Tibial nerve (tissue), 4 donors: ENCODE results near the gene HAUS8. TPM values are rescaled to one million over a fixed set of nuclear protein-coding genes. Genes with fewer than 3 reads are reported as not detected.

Source experiments
- DNase-seq, 2 donors: peaks; one replicate each; pipeline ENCODE4 v3.0.0-alpha.2; 2019; ENCODE audit warnings: low spot score in 2 of 2
- H3K27ac ChIP-seq, 4 donors: fragments of 200-600 bp; sonication (generic) in 3 of 4; one replicate each; pipeline ENCODE4 v1.5.1; 2017 to 2019; ENCODE audit warnings: mild to moderate bottlenecking in 1 of 4
- H3K27me3 ChIP-seq, 2 donors: fragments of 200-600 bp; sonication (generic) in 1 of 2; one replicate each; pipeline versions ENCODE4 v1.5.1 to v1.6.0; 2017 to 2019
- H3K36me3 ChIP-seq, 3 donors: fragments of 200-600 bp; sonication (generic); one replicate each; pipeline ENCODE4 v1.5.1; 2018 to 2019
- H3K4me1 ChIP-seq, 4 donors: fragments of 200-600 bp; sonication (generic) in 3 of 4; one replicate each; pipeline ENCODE4 v1.5.1; 2017 to 2019
- H3K4me3 ChIP-seq, 4 donors: fragments of 200-600 bp; sonication (generic) in 3 of 4; one replicate each; pipeline ENCODE4 v1.5.1; 2017 to 2019; ENCODE audit warnings: mild to moderate bottlenecking in 1 of 4, moderate library complexity in 1 of 4
- H3K9me3 ChIP-seq, 4 donors: fragments of 200-600 bp; sonication (generic) in 3 of 4; one replicate each; pipeline ENCODE4 v1.5.1; 2017 to 2019
- EP300 ChIP-seq, 2 donors: sonication (generic); formaldehyde crosslinking; IDR thresholded peaks; one replicate each; pipeline ENCODE4 v1.6.1; 2017; ENCODE audit warnings: antibody characterized with exemption in 2 of 2, mild to moderate bottlenecking in 1 of 2
- POLR2A ChIP-seq, 2 donors: fragments of 450-650 bp; IDR thresholded peaks; one replicate each; pipeline ENCODE4 v1.6.1; 2017; ENCODE audit warnings: antibody characterized with exemption in 2 of 2, mild to moderate bottlenecking in 2 of 2, moderate library complexity in 2 of 2
- WGBS, 2 donors: methylation state at CpG; one replicate each; pipeline ENCODE4 v1.1.5; 2018; 5-methylcytosine and 5-hydroxymethylcytosine counted together
- total RNA-seq, 4 donors: library from RNA; depleted of rRNA; stranded (reverse); fragments of >200 nt; gene quantifications; one replicate each; pipeline ENCODE4 v1.1.0, GENCODE V29; 2016
- TF ChIP-seq, protein P1 (sequence below), 5 experiments: fragments of 200-600 bp in 3 of 5; fragments of 450-650 bp in 2 of 5; sonication (generic) in 3 of 5; IDR thresholded peaks; one replicate each; pipeline ENCODE4 v1.5.1; 2016 to 2019; ENCODE audit warnings: antibody characterized with exemption in 5 of 5, mild to moderate bottlenecking in 3 of 5, moderate library complexity in 2 of 5

Gene HAUS8
- total RNA-seq, 4 donors from 2014 or later, result 2.6 to 11.6 (median 4.3) TPM

DNA sequence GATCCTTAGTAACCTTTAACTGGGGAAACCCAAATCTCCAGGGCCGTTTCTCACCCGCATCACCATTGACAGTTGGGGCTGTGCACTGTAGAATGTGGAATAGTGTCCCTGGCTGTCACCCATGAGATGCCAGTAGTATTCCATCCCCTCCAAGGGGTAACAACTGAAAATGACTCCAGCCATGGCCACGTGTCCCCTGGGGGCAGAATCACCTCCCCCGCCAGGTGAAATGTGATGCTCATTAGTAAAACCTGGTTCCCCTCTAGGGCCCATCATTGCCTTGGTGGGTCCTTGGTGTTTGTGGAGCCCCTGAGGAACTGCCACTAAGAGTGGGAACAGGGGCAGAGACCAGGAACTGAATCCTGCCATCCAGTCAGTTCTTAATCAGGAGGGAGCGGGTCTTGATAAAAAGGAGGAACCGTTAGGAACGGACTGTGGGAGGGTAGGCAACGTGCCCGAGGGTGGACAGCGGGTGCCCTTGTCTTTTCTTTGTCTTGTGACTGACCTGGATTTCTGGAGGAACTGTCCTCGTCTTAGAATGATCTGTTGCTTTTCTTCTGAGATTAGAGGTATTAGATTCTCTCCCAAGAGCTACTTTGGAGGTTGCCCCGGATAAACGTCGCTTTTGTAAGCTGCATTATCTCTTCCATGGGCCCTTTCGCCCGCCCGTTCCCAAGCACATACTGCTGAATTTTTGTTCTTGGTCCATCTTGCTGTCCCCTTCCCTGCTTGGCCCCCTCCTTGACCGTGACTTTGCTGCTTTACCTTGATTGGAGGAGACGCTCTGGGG lies 3.9 kb upstream of the HAUS8 start:
- H3K36me3 ChIP-seq, result no peaks in the 10 kb centered on the region
- no peaks in the 10 kb centered on the region for H3K27me3 ChIP-seq
- TF ChIP-seq EP300 (IDR thresholded peaks at IDR 0.05) (no peak), POLR2A (IDR thresholded peaks at IDR 0.05) (peak in 1 of 2 donors; percentile 4)
- H3K4me1 ChIP-seq, result peaks cover 0 to 78% (median 40%) of the 10 kb centered on the region in 4 donors
- H3K27ac ChIP-seq, result peak overlapping the region; percentile 71 to 96 (median 90)
- WGBS, 2 donors, result 45 to 56% methylated on average over 19 of the region's 19 CpGs
- peak overlapping the region; percentile 20 to 46 (median 28) for H3K4me3 ChIP-seq
- DNase-seq, result no peak
- H3K9me3 ChIP-seq, result no peaks in the 10 kb centered on the region

DNA sequence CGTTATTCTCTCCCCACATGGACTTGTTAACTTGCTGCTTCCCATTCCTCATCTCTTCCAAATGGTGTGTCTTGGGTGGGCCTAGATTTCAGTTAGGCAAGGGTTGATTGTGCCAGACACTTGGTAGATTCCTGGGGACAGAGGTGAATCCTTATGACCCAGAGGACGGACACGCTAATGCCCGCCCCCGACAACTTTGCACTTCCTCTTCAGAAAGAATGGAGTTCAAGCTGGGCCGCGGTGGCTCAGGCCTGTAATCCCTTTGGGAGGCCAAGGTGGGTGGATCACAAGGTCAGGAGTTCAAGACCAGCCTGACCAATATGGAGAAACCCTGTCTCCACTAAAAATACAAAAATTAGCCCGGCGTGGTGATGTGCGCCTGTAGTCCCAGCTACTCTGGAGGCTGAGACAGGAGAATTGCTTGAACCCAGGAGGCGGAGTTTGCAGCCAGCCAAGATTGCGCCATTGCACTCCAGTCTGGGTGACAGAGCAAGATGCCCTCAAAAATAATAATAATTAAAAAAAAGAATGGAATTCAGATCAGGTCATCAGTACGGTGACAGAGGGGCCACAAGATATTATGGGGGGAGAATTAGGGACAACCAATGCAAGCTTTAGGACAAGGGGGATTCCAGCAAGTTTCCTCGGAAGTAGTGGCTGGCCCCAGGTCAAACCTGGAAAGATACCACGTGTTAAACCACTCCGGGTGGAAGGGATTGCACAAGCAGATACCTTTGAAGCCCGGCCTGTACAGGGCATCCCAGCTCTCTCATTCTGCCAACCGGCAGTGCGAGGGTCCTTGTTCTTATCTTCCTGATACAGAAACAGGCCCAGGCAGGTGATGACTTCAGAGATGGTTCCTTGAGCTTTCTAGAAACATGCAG lies 3.0 kb upstream of the HAUS8 start:
- Histone ChIP-seq H3K27ac (peak overlapping the region in 3 of 4 donors; percentile 86 to 96 (median 94)), H3K4me1 (peaks cover 0 to 85% (median 43%) of the 10 kb centered on the region in 4 donors), H3K9me3 (no peaks in the 10 kb centered on the region), H3K36me3 (no peaks in the 10 kb centered on the region), H3K27me3 (no peaks in the 10 kb centered on the region), H3K4me3 (no peak overlapping the region)
- DNase-seq, result no peak
- 78 to 79% methylated on average over 19 of the region's 19 CpGs for WGBS, 2 donors
- TF ChIP-seq EP300 (IDR thresholded peaks at IDR 0.05) (no peak), POLR2A (IDR thresholded peaks at IDR 0.05) (no peak)
- TF ChIP-seq, protein P1, sequence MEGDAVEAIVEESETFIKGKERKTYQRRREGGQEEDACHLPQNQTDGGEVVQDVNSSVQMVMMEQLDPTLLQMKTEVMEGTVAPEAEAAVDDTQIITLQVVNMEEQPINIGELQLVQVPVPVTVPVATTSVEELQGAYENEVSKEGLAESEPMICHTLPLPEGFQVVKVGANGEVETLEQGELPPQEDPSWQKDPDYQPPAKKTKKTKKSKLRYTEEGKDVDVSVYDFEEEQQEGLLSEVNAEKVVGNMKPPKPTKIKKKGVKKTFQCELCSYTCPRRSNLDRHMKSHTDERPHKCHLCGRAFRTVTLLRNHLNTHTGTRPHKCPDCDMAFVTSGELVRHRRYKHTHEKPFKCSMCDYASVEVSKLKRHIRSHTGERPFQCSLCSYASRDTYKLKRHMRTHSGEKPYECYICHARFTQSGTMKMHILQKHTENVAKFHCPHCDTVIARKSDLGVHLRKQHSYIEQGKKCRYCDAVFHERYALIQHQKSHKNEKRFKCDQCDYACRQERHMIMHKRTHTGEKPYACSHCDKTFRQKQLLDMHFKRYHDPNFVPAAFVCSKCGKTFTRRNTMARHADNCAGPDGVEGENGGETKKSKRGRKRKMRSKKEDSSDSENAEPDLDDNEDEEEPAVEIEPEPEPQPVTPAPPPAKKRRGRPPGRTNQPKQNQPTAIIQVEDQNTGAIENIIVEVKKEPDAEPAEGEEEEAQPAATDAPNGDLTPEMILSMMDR (IDR thresholded peaks at IDR 0.05), result no peak

DNA sequence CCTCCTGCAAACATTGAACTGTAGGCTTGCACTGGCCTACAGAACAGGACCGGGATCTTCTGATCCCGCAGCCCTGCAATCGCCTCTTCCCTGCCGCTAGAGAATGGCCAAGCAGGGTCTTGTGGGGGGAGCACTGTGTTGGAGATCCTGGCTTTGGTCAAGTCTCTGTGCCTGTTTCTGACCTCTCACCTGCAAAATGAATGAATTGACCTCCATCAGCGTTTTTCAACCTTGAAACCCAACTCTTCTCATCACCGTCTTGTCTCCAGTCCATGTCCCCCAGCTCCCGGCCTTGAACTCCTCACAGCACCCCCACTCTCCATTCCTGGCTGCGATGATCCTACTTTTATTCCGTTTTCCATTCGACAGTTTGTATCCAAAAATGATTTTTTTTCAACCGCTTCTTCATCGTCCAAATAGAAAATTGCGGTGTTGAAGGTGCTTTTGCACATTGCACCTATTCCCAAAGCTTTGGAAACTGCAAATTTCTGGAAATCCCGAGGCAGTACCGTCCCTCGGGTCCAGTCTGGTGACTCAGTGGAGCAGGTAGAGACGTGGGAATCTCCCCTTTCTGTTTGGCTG lies 2.3 kb upstream of the HAUS8 start:
- Histone ChIP-seq H3K9me3 (no peaks in the 10 kb centered on the region), H3K36me3 (peaks cover 0 to 6% (median 0%) of the 10 kb centered on the region in 3 donors), H3K27me3 (no peaks in the 10 kb centered on the region), H3K4me1 (peaks cover 0 to 80% (median 42%) of the 10 kb centered on the region in 4 donors), H3K4me3 (peak overlapping the region in 1 of 4 donors; percentile 75), H3K27ac (peak overlapping the region in 3 of 4 donors; percentile 89 to 96 (median 94))
- no peak for DNase-seq
- 82% methylated on average over 17 of the region's 17 CpGs for WGBS, 2 donors
- TF ChIP-seq POLR2A (IDR thresholded peaks at IDR 0.05) (no peak), EP300 (IDR thresholded peaks at IDR 0.05) (no peak)
- TF ChIP-seq, protein P1 (IDR thresholded peaks at IDR 0.05), result no peak

DNA sequence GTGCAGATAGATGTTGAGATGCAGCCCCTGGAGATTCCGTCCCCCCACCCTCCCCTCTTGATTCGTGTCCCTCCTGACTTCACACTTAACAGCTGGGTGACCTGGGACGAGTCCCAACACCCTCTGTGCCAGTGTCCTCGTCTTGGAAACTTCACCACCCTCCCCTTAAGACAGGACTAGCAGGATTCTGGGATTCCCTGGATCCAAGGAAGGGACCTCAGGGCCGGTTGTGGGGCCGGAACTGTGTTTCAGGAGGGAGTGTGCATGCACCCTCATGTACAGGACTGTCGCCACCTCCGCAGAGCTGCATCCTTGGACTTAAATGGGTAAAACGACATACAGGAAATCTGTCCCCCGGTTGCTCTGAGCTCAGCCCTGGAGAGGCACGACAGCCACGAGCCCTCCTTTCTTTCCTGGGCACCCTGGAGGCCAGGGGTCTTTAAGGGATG lies 1.3 kb upstream of the HAUS8 start:
- Histone ChIP-seq H3K27ac (peak overlapping the region; percentile 41 to 96 (median 92)), H3K4me3 (peak overlapping the region; percentile 55 to 80 (median 74)), H3K4me1 (peaks cover 0 to 70% (median 34%) of the 10 kb centered on the region in 4 donors), H3K36me3 (peaks cover 0 to 13% (median 0%) of the 10 kb centered on the region in 3 donors), H3K27me3 (no peaks in the 10 kb centered on the region), H3K9me3 (no peaks in the 10 kb centered on the region)
- TF ChIP-seq, protein P1 (IDR thresholded peaks at IDR 0.05), result no peak
- no peak for TF ChIP-seq POLR2A (IDR thresholded peaks at IDR 0.05)
- no peak for TF ChIP-seq EP300 (IDR thresholded peaks at IDR 0.05)
- no peak for DNase-seq
- WGBS, 2 donors, result 4 to 10% methylated on average over 12 of the region's 12 CpGs

DNA sequence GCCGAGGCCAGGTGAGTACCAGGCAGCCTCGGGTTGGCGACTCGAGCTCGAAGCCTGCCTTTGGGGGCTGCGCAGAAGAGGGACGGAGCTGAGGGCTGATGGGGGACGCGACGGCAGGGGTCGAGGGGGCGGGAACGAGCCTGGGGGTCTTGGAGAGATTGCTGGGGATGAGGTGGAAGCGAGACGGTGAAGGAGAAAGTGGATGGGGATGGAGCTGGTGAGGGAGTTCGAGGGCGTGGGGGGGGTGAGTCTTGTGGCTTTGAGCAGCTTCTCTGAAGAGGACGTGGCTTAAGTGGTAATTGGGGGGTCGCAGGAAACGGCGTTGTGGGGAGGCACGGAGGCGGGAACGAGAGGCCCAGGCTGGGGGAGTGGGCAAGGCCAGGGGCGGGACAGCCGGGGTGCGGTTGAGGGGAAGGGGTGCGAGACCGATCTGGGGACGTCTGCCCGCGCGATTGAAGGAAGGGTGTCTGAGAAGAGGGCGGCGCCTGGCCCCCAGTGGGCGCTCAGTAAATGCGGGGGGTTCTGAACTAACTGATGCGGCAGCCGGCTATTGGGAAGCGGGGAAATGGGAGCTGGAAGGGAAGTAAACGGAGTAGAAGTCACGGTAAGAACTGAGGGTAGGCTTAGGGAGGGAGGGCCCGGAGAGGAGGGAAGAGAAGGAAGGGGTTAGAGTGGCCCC lies 751 bp upstream of the HAUS8 start:
- Histone ChIP-seq H3K36me3 (peaks cover 0 to 18% (median 0%) of the 10 kb centered on the region in 3 donors), H3K4me1 (peaks cover 0 to 64% (median 31%) of the 10 kb centered on the region in 4 donors), H3K27me3 (no peaks in the 10 kb centered on the region), H3K9me3 (no peaks in the 10 kb centered on the region), H3K27ac (peak overlapping the region; percentile 41 to 96 (median 92)), H3K4me3 (peak overlapping the region; percentile 55 to 80 (median 74))
- 1% methylated on average over 33 to 43 of the region's 43 CpGs for WGBS, 2 donors
- TF ChIP-seq EP300 (IDR thresholded peaks at IDR 0.05) (no peak), POLR2A (IDR thresholded peaks at IDR 0.05) (no peak)
- TF ChIP-seq, protein P1 (IDR thresholded peaks at IDR 0.05), result no peak
- no peak for DNase-seq
